Measurements from ENCODE around the gene ADTRP.

Gene ADTRP

DNA sequence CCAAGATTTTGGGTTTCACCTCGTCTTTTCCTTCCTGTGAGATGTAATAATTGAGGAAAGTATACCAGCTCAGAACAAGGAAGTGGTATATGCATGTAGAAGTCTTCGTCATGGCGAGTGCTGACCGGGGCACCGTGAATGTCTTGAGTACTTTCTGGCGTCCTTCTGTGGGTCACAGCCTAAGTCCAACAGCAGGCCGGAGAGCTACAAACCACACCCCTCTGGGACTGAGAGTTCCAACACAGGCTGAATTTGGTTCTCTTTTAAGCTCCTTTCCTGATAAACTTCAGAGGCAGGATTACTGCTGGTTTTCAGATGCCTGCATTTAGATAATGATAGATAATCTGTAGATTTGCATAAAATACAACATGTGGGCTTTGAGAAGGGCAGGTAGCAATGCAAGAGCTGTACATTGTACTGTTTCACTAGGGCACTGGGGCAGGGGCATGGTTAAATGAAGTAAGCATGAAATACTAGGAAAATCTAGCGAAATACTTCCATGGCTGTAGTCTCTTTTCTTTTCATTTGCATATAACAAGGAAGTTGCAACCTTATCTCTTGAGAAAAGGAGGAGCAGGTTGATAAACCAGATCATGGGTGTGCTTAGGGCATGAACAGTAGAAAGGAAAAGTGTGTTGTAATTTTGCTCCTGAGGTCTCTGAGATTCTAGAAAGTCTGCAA lies at the start of gene ADTRP:
ADTRP (minus strand) TSS at position 156 of the 681 bp plus-strand sequence; CDS start at position 112, 44 bp downstream.
- no peaks in the 10 kb centered on the region for H3K36me3 ChIP-seq
- peaks cover 0 to 19% (median 13%) of the 10 kb centered on the region in 11 experiments; a peak in 12 of 22 replicates for H3K9me3 ChIP-seq (replicated peaks in 1 of 11)
- peak within 1 kb of the TSS; percentile 32 to 69 (median 52) for H3K4me2 ChIP-seq
- no peak within 1 kb of the TSS for H3K9ac ChIP-seq
- H3K27me3 ChIP-seq = no peaks in the 10 kb centered on the region; a peak in 1 of 22 replicates
- no peak within 1 kb of the TSS for H3K4me3 ChIP-seq
- TF ChIP-seq Cebpa-rat (IDR thresholded peaks at IDR 0.05) = 0 out of 22 replicates have a peak, but pooled peaks of 1 of the 11 experiments have one; percentile 14
- peak within 1 kb of the TSS in 5 of 11 experiments; percentile 1 to 58 (median 6); a peak in 5 of 22 replicates for H3K27ac ChIP-seq
- peaks cover 25 to 41% (median 32%) of the 10 kb centered on the region in 10 experiments for H3K4me1 ChIP-seq
- no peaks in the 10 kb centered on the region for H4K20me1 ChIP-seq

- no peaks in the 10 kb centered on the region for H3K27me3 ChIP-seq
- H3K27ac ChIP-seq = peak overlapping the region in 2 of 11 experiments; percentile 14 to 58; a peak in 2 of 22 replicates
- peaks cover 10 to 25% (median 14%) of the 10 kb centered on the region in 10 experiments for H3K4me1 ChIP-seq
- H4K20me1 ChIP-seq = no peaks in the 10 kb centered on the region
- H3K9ac ChIP-seq = no peak overlapping the region
- no peak for TF ChIP-seq Cebpa-rat (IDR thresholded peaks at IDR 0.05)
- peaks cover 0 to 7% (median 4%) of the 10 kb centered on the region in 11 experiments; a peak in 6 of 22 replicates for H3K9me3 ChIP-seq (replicated peaks in 1 of 11)
- no peak overlapping the region for H3K4me3 ChIP-seq
- H3K36me3 ChIP-seq = no peaks in the 10 kb centered on the region
- H3K4me2 ChIP-seq = no peak overlapping the region
Observed at GRCh38 chr6:11826779-11827178, 48.2 kb upstream of the ADTRP start.

DNA sequence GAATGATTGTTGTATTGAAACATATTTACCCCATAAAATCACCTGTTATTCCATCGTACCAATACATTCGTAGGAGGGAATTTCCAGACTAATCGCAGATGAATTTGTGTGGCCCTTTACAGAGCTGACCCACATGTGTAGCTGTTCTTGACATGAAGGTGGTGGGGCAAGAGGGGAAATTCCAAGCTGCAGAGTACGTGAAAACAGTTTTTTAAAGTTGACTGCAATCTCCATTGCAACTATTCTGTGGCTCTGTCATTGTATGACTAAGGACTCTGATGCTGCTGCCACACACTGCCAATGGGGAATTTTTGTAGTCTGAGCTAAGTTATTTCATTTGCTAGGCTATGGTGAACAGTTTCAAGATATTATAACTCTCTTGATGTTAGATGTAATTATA lies 46.4 kb upstream of the ADTRP start:
- no peaks in the 10 kb centered on the region for H3K27me3 ChIP-seq
- H3K4me1 ChIP-seq = peaks cover 10 to 28% (median 14%) of the 10 kb centered on the region in 10 experiments
- no peak overlapping the region for H3K4me2 ChIP-seq
- TF ChIP-seq Cebpa-rat (IDR thresholded peaks at IDR 0.05) = no peak
- no peaks in the 10 kb centered on the region for H3K36me3 ChIP-seq
- no peaks in the 10 kb centered on the region for H4K20me1 ChIP-seq
- no peaks in the 10 kb centered on the region for H3K9me3 ChIP-seq (replicated peaks in 1 of 11)
- no peak overlapping the region for H3K27ac ChIP-seq
- no peak overlapping the region for H3K4me3 ChIP-seq
- H3K9ac ChIP-seq = no peak overlapping the region

- H3K4me1 ChIP-seq = peaks cover 0 to 6% (median 0%) of the 10 kb centered on the region in 10 experiments; a peak in 6 of 20 replicates
- no peak for TF ChIP-seq Cebpa-rat (IDR thresholded peaks at IDR 0.05)
- no peak overlapping the region for H3K4me3 ChIP-seq
- H4K20me1 ChIP-seq = no peaks in the 10 kb centered on the region
- no peak overlapping the region for H3K4me2 ChIP-seq
- H3K27ac ChIP-seq = no peak overlapping the region
- H3K9me3 ChIP-seq (replicated peaks in 1 of 11) = no peaks in the 10 kb centered on the region
- H3K36me3 ChIP-seq = no peaks in the 10 kb centered on the region
- H3K27me3 ChIP-seq = no peaks in the 10 kb centered on the region
- no peak overlapping the region for H3K9ac ChIP-seq
Observed at GRCh38 chr6:11822346-11822745, 43.7 kb upstream of the ADTRP start.

DNA sequence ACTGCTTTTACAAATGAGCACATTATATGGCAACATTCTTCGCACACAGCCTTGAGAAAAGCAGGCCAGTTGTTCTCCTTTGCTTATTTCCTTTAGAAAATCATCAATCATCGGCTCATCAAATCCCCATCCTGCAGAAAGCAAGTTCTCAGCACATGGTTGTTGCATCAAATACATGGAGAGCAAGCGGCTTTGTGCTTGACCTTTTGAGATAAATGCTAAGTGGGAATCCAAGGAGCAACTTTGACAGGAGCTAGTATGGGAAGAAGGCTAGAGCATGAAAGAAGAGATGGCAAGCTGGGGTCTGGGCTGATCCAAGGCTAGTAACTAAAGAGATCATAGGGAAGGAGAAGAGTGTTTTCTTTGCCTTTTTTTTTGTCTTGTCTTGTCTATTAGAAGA lies 43.2 kb upstream of the ADTRP start:
- no peak overlapping the region for H3K27ac ChIP-seq
- peaks cover 0 to 5% (median 0%) of the 10 kb centered on the region in 10 experiments; a peak in 2 of 20 replicates for H3K4me1 ChIP-seq
- H3K4me2 ChIP-seq = no peak overlapping the region
- no peak overlapping the region for H3K4me3 ChIP-seq
- H3K9me3 ChIP-seq (replicated peaks in 1 of 11) = no peaks in the 10 kb centered on the region
- H3K36me3 ChIP-seq = no peaks in the 10 kb centered on the region
- no peaks in the 10 kb centered on the region for H3K27me3 ChIP-seq
- no peak overlapping the region for H3K9ac ChIP-seq
- H4K20me1 ChIP-seq = no peaks in the 10 kb centered on the region
- TF ChIP-seq Cebpa-rat (IDR thresholded peaks at IDR 0.05) = no peak

- H3K27ac ChIP-seq = no peak overlapping the region
- no peaks in the 10 kb centered on the region for H3K9me3 ChIP-seq (replicated peaks in 1 of 11)
- TF ChIP-seq Cebpa-rat (IDR thresholded peaks at IDR 0.05) = no peak
- H3K4me2 ChIP-seq = no peak overlapping the region
- H3K4me3 ChIP-seq = no peak overlapping the region
- H4K20me1 ChIP-seq = no peaks in the 10 kb centered on the region
- H3K9ac ChIP-seq = no peak overlapping the region
- peaks cover 0 to 5% (median 0%) of the 10 kb centered on the region in 10 experiments; a peak in 2 of 20 replicates for H3K4me1 ChIP-seq
- H3K27me3 ChIP-seq = no peaks in the 10 kb centered on the region
- no peaks in the 10 kb centered on the region for H3K36me3 ChIP-seq
Observed at GRCh38 chr6:11820821-11821220, 42.2 kb upstream of the ADTRP start.

DNA sequence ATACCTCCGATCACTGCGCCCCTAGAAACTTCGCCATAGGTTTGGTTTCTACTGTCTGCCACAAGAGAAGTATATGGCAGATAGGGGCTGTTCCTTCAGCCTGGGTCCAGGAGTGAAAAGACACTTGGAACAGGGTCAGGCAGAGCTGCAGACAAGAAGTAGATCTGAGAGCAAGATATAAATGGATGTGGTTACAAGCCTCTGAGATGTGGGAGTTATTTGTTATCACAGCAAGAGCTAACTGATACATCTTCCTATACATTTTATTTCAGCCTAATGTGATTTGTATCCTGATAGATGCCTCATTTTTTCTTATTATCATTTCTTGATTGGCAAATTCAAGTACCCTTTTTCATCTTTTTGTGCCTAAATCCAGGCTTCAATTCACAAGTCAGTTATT lies 40.9 kb upstream of the ADTRP start:
- H3K9ac ChIP-seq = no peak overlapping the region
- H3K4me2 ChIP-seq = no peak overlapping the region
- H3K36me3 ChIP-seq = no peaks in the 10 kb centered on the region
- H3K4me1 ChIP-seq = peaks cover 0 to 5% (median 0%) of the 10 kb centered on the region in 10 experiments; a peak in 2 of 20 replicates
- H3K4me3 ChIP-seq = no peak overlapping the region
- H3K9me3 ChIP-seq (replicated peaks in 1 of 11) = no peaks in the 10 kb centered on the region
- no peak for TF ChIP-seq Cebpa-rat (IDR thresholded peaks at IDR 0.05)
- no peaks in the 10 kb centered on the region for H3K27me3 ChIP-seq
- no peaks in the 10 kb centered on the region for H4K20me1 ChIP-seq
- H3K27ac ChIP-seq = no peak overlapping the region

DNA sequence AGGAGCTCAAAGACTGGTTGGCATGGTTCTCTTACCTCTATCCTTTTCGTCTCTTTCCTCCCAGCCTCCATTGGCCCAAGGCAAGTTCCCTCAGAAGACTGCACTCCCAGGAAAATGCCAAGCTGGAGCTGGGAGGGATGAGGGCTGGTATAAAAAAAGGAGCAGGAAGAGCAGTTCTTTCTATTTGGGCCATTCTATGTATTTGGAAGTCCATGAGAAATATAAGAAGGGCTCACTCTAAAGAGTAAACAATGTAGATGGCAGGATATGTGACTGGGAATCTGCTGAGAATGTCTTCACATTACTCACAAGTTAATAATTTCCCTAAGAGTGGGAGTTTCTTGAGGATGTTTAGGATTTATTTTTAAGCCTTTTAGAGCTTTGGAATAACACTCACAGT lies 36.6 kb upstream of the ADTRP start:
- peaks cover 0 to 9% (median 0%) of the 10 kb centered on the region in 10 experiments; a peak in 5 of 20 replicates for H3K4me1 ChIP-seq
- no peak overlapping the region for H3K27ac ChIP-seq
- no peaks in the 10 kb centered on the region for H4K20me1 ChIP-seq
- no peaks in the 10 kb centered on the region for H3K27me3 ChIP-seq
- no peaks in the 10 kb centered on the region for H3K9me3 ChIP-seq (replicated peaks in 1 of 11)
- TF ChIP-seq Cebpa-rat (IDR thresholded peaks at IDR 0.05) = no peak
- no peaks in the 10 kb centered on the region for H3K36me3 ChIP-seq
- H3K4me2 ChIP-seq = no peak overlapping the region
- no peak overlapping the region for H3K4me3 ChIP-seq
- H3K9ac ChIP-seq = no peak overlapping the region

DNA sequence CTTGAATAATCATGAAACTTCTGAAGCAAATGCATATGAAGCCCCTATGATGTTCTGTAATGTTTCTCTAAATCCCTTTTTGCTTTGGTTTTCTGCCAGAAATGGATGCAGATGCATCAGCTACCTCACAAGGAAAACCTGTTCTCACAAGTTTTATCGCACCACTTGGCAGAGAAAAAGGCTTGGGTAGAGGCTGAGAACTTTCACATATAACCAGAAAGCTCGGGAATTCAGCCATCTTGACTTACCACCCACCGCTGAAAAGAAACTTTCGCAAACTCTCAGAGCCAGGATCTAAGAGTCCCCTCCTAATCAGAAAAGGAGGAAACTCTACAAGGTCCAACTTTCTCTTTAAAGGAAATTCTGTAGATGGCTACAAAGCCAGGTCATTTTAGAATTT lies 36.2 kb upstream of the ADTRP start:
- no peaks in the 10 kb centered on the region for H4K20me1 ChIP-seq
- no peak overlapping the region for H3K4me2 ChIP-seq
- no peaks in the 10 kb centered on the region for H3K36me3 ChIP-seq
- H3K4me1 ChIP-seq = peaks cover 0 to 13% (median 0%) of the 10 kb centered on the region in 10 experiments; a peak in 5 of 20 replicates
- no peak for TF ChIP-seq Cebpa-rat (IDR thresholded peaks at IDR 0.05)
- no peak overlapping the region for H3K9ac ChIP-seq
- no peak overlapping the region for H3K27ac ChIP-seq
- H3K9me3 ChIP-seq (replicated peaks in 1 of 11) = no peaks in the 10 kb centered on the region
- H3K27me3 ChIP-seq = no peaks in the 10 kb centered on the region
- H3K4me3 ChIP-seq = no peak overlapping the region

- Histone ChIP-seq H3K9me3 (replicated peaks in 1 of 11) (no peaks in the 10 kb centered on the region), H3K4me3 (no peak overlapping the region), H3K36me3 (no peaks in the 10 kb centered on the region), H3K27ac (no peak overlapping the region), H3K4me2 (0 out of 22 replicates have a peak overlapping the region, but pooled peaks of 1 of the 11 experiments have one; percentile 23), H3K4me1 (peaks cover 0 to 15% (median 0%) of the 10 kb centered on the region in 10 experiments; a peak in 5 of 20 replicates), H3K27me3 (no peaks in the 10 kb centered on the region), H3K9ac (no peak overlapping the region), H4K20me1 (no peaks in the 10 kb centered on the region)
- TF ChIP-seq Cebpa-rat (IDR thresholded peaks at IDR 0.05) = no peak
Observed at GRCh38 chr6:11814106-11814505, 35.5 kb upstream of the ADTRP start.
